ENCODE data around the gene CFAP46. TPM values are rescaled to one million over a fixed set of nuclear protein-coding genes. Genes with fewer than 3 reads are reported as not detected.

The CFAP46 gene
- total and polyA plus RNA-seq, 4 donors: 0.33 to 0.59 (median 0.42) TPM

DNA sequence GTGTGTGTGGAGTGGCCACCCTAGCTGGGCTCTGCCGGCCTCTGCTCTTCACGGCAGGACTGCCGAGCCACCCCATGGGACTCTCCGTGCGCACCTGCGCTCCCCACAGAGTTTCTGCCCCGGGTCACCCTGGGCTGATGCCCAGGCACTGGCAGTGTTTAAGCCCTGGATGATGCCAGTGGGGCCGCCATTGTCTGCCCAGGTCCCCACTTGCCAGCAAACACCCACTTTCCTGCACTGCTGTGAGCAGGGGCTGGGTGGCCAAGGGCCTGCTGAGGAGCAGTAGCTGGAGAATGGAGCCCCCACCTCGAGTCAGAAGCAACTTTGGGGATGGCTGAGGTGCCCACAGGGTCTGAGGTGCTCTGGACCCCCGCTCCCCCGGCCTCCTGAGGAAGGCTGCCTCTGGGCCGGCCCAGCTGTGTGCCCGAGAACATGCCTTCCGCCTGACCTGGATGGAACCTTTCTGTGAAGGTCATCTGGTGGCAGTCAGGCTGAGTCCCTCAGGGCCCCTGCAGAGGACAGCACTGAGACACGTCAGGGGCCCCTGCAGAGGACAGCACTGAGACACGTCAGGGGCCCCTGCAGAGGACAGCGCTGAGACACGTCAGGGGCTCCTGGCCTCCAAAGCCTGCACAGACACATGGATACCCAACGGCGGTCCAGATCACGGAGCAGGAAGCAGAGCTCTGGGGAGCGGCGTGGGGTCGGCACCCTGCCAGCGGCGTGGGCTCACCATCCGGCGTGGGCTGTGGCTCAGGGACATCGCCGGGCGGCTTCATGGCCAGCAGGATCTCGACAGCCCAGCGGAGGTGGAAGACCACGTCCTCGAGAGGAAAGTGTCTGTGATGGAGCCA is 62.0 kb downstream of the CFAP46 start:
- Histone ChIP-seq H3K4me3 (ENCODE audit: low read depth in 1 of 3, low read length in 3 of 3) (no peak overlapping the region), H3K4me1 (ENCODE audit: control insufficient read depth in 4 of 4, insufficient read depth in 4 of 4, low read length in 3 of 4) (no peaks in the 10 kb centered on the region), H3K36me3 (ENCODE audit: control insufficient read depth in 4 of 4, insufficient read depth in 3 of 4, low read depth in 1 of 4, low read length in 3 of 4) (no peaks in the 10 kb centered on the region), H3K9ac (ENCODE audit: low read depth in 1 of 2, low read length in 2 of 2) (no peak overlapping the region), H3K9me3 (ENCODE audit: control insufficient read depth in 4 of 4, low read length in 3 of 4) (no peaks in the 10 kb centered on the region), H3K27me3 (ENCODE audit: control insufficient read depth in 4 of 4, insufficient read depth in 4 of 4, low read length in 3 of 4) (no peaks in the 10 kb centered on the region), H3K27ac (ENCODE audit: low read depth in 1 of 2, low read length in 2 of 2) (no peak overlapping the region)
- TF ChIP-seq GABPA (IDR thresholded peaks at IDR 0.05 in 1 of 2, conservative IDR thresholded peaks at IDR 0.05 in 1 of 2) (no peak), FOXA2 (IDR thresholded peaks at IDR 0.05) (no peak), HNF4G (IDR thresholded peaks at IDR 0.05) (no peak), HNF4A (conservative IDR thresholded peaks at IDR 0.05) (no peak), SP1 (IDR thresholded peaks at IDR 0.05) (no peak), NR2F2 (IDR thresholded peaks at IDR 0.05) (no peak), RAD21 (IDR thresholded peaks at IDR 0.05) (no peak), FOXA1 (IDR thresholded peaks at IDR 0.05) (no peak), TAF1 (conservative IDR thresholded peaks at IDR 0.05) (no peak), EGR1 (IDR thresholded peaks at IDR 0.05; ENCODE audit: low read depth in 2 of 2) (no peak), YY1 (IDR thresholded peaks at IDR 0.05) (no peak)
- TF ChIP-seq, protein P1, sequence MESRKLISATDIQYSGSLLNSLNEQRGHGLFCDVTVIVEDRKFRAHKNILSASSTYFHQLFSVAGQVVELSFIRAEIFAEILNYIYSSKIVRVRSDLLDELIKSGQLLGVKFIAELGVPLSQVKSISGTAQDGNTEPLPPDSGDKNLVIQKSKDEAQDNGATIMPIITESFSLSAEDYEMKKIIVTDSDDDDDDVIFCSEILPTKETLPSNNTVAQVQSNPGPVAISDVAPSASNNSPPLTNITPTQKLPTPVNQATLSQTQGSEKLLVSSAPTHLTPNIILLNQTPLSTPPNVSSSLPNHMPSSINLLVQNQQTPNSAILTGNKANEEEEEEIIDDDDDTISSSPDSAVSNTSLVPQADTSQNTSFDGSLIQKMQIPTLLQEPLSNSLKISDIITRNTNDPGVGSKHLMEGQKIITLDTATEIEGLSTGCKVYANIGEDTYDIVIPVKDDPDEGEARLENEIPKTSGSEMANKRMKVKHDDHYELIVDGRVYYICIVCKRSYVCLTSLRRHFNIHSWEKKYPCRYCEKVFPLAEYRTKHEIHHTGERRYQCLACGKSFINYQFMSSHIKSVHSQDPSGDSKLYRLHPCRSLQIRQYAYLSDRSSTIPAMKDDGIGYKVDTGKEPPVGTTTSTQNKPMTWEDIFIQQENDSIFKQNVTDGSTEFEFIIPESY (IDR thresholded peaks at IDR 0.05): no peak
- TF ChIP-seq, protein P2, sequence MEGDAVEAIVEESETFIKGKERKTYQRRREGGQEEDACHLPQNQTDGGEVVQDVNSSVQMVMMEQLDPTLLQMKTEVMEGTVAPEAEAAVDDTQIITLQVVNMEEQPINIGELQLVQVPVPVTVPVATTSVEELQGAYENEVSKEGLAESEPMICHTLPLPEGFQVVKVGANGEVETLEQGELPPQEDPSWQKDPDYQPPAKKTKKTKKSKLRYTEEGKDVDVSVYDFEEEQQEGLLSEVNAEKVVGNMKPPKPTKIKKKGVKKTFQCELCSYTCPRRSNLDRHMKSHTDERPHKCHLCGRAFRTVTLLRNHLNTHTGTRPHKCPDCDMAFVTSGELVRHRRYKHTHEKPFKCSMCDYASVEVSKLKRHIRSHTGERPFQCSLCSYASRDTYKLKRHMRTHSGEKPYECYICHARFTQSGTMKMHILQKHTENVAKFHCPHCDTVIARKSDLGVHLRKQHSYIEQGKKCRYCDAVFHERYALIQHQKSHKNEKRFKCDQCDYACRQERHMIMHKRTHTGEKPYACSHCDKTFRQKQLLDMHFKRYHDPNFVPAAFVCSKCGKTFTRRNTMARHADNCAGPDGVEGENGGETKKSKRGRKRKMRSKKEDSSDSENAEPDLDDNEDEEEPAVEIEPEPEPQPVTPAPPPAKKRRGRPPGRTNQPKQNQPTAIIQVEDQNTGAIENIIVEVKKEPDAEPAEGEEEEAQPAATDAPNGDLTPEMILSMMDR (IDR thresholded peaks at IDR 0.05; ENCODE audit: low read depth, low read length, missing input control): no peak
- WGBS: 88% methylated on average over 35 of the region's 35 CpGs
- DNase-seq (ENCODE audit: low spot score): no peak

DNA sequence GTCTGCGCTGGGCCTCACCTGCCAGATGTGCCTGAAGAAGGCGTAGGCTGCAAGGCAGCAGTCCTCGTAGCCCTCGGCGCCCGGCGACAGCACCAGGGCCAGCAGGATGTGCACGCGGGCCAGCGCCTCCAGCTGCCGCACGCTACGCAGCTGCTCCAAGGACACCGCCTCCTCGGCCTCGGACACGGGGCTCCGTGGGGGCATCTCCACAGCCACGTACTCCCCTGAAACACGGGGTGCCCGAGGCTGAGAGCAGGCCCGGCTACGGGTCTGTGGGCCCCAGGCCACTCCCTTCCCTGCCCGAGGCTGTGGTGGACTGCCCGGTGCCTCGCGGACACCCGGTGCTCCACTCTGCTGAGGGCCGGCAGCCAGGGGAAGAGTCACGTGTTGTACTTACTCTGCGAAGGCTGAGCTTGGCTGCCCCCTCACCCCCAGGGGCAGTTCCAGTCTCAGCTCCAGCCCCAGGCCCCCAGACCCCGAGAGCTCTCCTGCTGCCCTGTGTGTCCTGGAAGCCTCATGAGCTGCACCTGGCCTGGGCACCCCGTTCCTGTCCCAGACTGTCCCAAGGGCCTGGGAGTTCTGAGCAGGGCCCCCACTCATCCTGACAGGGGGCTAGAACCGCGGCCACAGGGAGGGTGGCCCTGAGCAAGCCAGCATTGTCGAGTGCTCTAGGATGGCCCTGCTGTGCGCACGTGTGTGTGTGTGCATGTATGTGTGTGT is 62.8 kb downstream of the CFAP46 start:
- Histone ChIP-seq H3K36me3 (ENCODE audit: control insufficient read depth in 4 of 4, insufficient read depth in 3 of 4, low read depth in 1 of 4, low read length in 3 of 4) (no peaks in the 10 kb centered on the region), H3K27ac (ENCODE audit: low read depth in 1 of 2, low read length in 2 of 2) (no peak overlapping the region), H3K9ac (ENCODE audit: low read depth in 1 of 2, low read length in 2 of 2) (no peak overlapping the region), H3K4me1 (ENCODE audit: control insufficient read depth in 4 of 4, insufficient read depth in 4 of 4, low read length in 3 of 4) (no peaks in the 10 kb centered on the region), H3K4me3 (ENCODE audit: low read depth in 1 of 3, low read length in 3 of 3) (no peak overlapping the region), H3K27me3 (ENCODE audit: control insufficient read depth in 4 of 4, insufficient read depth in 4 of 4, low read length in 3 of 4) (no peaks in the 10 kb centered on the region), H3K9me3 (ENCODE audit: control insufficient read depth in 4 of 4, low read length in 3 of 4) (no peaks in the 10 kb centered on the region)
- DNase-seq (ENCODE audit: low spot score): no peak
- 58% methylated on average over 38 of the region's 38 CpGs for WGBS
- no peak for TF ChIP-seq EGR1 (IDR thresholded peaks at IDR 0.05; ENCODE audit: low read depth in 2 of 2)
- TF ChIP-seq SP1 (IDR thresholded peaks at IDR 0.05): no peak
- TF ChIP-seq, protein P2 (IDR thresholded peaks at IDR 0.05; ENCODE audit: low read depth, low read length, missing input control): no peak
- TF ChIP-seq NR2F2 (IDR thresholded peaks at IDR 0.05): no peak
- TF ChIP-seq, protein P1 (IDR thresholded peaks at IDR 0.05): no peak
- TF ChIP-seq YY1 (IDR thresholded peaks at IDR 0.05): no peak
- no peak for TF ChIP-seq FOXA1 (IDR thresholded peaks at IDR 0.05)
- TF ChIP-seq, protein P3, sequence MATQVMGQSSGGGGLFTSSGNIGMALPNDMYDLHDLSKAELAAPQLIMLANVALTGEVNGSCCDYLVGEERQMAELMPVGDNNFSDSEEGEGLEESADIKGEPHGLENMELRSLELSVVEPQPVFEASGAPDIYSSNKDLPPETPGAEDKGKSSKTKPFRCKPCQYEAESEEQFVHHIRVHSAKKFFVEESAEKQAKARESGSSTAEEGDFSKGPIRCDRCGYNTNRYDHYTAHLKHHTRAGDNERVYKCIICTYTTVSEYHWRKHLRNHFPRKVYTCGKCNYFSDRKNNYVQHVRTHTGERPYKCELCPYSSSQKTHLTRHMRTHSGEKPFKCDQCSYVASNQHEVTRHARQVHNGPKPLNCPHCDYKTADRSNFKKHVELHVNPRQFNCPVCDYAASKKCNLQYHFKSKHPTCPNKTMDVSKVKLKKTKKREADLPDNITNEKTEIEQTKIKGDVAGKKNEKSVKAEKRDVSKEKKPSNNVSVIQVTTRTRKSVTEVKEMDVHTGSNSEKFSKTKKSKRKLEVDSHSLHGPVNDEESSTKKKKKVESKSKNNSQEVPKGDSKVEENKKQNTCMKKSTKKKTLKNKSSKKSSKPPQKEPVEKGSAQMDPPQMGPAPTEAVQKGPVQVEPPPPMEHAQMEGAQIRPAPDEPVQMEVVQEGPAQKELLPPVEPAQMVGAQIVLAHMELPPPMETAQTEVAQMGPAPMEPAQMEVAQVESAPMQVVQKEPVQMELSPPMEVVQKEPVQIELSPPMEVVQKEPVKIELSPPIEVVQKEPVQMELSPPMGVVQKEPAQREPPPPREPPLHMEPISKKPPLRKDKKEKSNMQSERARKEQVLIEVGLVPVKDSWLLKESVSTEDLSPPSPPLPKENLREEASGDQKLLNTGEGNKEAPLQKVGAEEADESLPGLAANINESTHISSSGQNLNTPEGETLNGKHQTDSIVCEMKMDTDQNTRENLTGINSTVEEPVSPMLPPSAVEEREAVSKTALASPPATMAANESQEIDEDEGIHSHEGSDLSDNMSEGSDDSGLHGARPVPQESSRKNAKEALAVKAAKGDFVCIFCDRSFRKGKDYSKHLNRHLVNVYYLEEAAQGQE (IDR thresholded peaks at IDR 0.05): no peak
- TF ChIP-seq, protein P4, sequence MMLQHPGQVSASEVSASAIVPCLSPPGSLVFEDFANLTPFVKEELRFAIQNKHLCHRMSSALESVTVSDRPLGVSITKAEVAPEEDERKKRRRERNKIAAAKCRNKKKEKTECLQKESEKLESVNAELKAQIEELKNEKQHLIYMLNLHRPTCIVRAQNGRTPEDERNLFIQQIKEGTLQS (IDR thresholded peaks at IDR 0.05): no peak
- no peak for TF ChIP-seq RAD21 (IDR thresholded peaks at IDR 0.05)
- TF ChIP-seq FOXA2 (IDR thresholded peaks at IDR 0.05): no peak
- TF ChIP-seq, protein P5, sequence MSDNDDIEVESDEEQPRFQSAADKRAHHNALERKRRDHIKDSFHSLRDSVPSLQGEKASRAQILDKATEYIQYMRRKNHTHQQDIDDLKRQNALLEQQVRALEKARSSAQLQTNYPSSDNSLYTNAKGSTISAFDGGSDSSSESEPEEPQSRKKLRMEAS (IDR thresholded peaks at IDR 0.05): no peak
- no peak for TF ChIP-seq RXRA (IDR thresholded peaks at IDR 0.05)

Data from liver (tissue), 9 donors.